Sciatic nerve (tissue), 2 donors: ENCODE results near the gene KCNMA1. TPM values are rescaled to one million over a fixed set of nuclear protein-coding genes. Genes with fewer than 3 reads are reported as not detected.

Experiments used
- ATAC-seq: fragments of 200-7000 bp; cut with Tn5 transposase; one replicate; pipeline ENCODE4 v1.9.1; 2020; ENCODE audit warnings: mild to moderate bottlenecking, moderate library complexity
- DNase-seq: peaks from one replicate; pipeline ENCODE4 v3.0.0-alpha.2; 2020; ENCODE audit warnings: low spot score
- intact Hi-C: fragments of 100-400 bp; cut with DNase I; formaldehyde crosslinking; loops from one replicate; pipeline ENCODE4 v1.14.2; 2022
- total RNA-seq: library from RNA; stranded (reverse); fragmentation: NEBNext Ultra II Directional; extraction: Animal tissue kit (Norgen Biotek cat#: 25700); gene quantifications from one replicate; pipeline ENCODE4 v1.2.1, GENCODE V29; 2021
- donor health status: DM: no; HTN: no; CAD: no.
- donor health status: DM: no; HTN: no; CAD: no.

Gene KCNMA1
- total RNA-seq, 1 donor from 2014 or later = 10.7 TPM

DNA sequence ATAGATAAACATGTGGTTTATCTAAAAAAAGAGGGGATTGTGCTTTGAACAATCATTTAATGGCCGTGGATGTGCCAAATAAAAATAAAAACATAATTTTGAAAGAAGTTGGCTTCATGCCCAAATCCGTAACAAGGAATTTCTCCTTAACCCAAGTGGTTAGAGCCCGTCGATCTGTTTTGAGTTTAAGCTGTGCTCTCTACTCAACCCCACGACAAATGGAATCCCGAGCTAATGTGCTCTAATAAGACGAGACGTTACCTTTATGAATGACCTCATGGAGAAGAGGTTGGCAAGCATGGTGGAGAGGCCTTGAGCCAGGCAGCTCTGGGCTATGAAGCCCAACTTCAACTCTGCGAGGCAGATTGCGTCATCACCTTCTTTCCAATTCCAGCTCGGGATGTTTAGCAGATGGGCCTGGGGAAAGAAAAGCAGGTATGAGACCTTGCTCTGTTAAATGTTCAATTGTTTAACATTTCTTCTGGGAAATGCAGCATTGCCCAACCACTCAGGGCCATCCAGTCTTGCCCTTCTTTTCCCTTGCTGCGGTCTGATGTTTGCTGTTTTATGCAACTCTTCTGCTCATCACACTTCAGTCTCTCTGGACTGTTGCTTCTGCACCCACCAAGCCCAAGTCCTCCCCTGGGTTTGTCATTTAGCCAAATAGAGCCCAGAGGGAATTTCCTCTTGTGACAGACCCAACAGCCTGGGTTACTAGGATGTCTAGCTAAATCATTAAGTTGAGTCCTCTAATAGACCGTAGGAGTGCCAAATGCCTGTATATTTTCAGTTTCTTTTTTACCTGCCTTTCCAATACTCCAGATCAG is 564.6 kb downstream of the KCNMA1 start:
- ATAC-seq (peak; percentile 69), DNase-seq (peak; percentile 72)
- intact Hi-C loops = no loop called here

DNA sequence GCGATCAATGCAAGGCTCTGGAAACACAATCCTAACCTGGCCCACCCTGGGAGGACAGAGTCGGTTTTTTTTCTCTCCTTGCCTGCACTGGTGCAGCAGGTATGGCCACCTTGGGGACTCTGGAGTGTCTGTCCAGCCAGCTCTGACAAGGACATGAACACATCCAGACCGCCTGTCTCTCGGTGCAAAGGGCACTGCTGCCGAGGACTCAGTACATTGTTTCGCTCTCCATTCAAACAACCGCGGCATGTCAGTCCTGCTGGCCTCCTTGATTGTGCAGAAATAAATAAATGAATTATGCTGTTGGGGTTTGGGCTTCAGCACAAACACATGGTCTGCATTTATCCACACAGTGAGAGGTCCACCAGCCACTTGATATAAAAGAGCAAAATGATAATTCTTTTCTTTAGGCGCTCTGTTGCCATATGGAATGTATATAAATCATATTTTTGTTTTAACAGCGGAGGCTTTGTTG is 565.2 kb downstream of the KCNMA1 start:
- DNase-seq = no peak
- no peak for ATAC-seq
- intact Hi-C loops = no loop called here

- intact Hi-C loops = no loop called here
- ATAC-seq = no peak
- no peak for DNase-seq
These were observed 565.7 kb downstream of the KCNMA1 start for GRCh38 chr10:77071956-77072355.

- intact Hi-C loops = no loop called here
These were observed 566.6 kb downstream of the KCNMA1 start for GRCh38 chr10:77071001-77071511.

GRCh38 chr10:77070346-77070745 is 567.3 kb downstream of the KCNMA1 start:
- intact Hi-C loops = no loop called here
- ATAC-seq (peak; percentile 62), DNase-seq (no peak)

More at GRCh38 chr10:77071001-77071511, 566.6 kb downstream of the KCNMA1 start:
- DNase-seq (peak; percentile 84), ATAC-seq (peak; percentile 87)

DNA sequence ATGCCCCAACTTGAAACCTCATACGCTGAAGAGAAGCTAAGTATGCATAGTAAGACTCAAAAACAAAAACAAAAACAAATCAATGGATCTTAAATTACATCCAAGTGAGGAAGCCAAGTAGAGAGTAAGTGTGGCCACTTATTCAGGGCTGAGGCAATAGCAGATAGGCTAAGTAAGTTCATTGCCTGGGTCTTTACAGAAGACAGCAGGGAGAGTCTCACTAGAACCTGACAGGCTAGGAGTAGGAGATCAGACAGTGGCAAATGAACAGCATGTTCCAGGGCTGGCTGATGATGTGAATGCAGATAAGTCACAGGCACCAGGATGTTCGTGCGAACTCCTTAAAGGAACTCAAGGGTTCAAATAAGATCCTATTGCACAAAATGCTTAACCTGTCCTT is 568.6 kb downstream of the KCNMA1 start:
- ATAC-seq (no peak), DNase-seq (no peak)
- intact Hi-C loops = no loop called here

- DNase-seq (no peak), ATAC-seq (no peak)
- intact Hi-C loops = no loop called here
These were observed 569.3 kb downstream of the KCNMA1 start for GRCh38 chr10:77068272-77068671.

DNA sequence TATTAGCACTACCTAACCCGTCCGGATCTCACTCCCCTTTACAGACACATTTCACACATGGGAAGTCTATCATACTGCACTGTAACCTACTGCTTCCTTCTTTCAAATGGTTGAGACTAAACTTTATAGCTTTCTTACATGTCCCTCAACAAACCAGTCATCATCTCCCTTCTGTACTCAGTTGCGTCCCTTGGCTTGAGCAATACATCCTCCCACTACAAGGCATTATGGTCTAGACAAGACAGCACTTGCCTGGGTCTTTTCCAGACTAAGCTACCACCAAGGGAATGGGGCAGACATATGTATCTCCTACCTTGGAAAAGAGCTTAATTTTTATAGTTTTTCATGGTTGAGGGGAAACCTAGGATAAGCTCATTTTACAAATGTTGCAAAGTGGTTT is 575.2 kb downstream of the KCNMA1 start:
- intact Hi-C loops = no loop called here
- ATAC-seq (no peak), DNase-seq (no peak)

GRCh38 chr10:77060913-77061312 is 576.7 kb downstream of the KCNMA1 start:
- intact Hi-C loops = no loop called here
- DNase-seq (no peak), ATAC-seq (no peak)

DNA sequence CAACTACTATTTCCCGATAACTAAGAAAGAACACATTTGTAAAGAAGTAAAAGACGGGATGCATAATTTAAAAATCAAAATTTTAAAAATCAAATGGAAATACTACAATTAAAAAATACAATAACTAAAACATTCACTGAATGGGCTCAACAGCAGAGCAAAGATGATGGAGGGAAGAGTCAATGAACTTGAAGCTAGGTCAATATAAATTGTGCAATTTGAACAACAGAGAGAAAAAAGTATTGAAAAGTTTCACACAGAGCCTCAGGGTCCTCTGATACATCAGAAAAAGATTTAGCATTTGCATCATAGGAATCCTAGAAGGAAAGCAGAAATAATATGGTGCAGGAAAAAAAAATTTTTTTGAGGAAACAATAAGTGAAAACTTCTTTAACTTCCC is 581.0 kb downstream of the KCNMA1 start:
- intact Hi-C loops = no loop called here
- DNase-seq (no peak), ATAC-seq (no peak)

- ATAC-seq = no peak
- intact Hi-C loops = no loop called here
These were observed 585.0 kb downstream of the KCNMA1 start for GRCh38 chr10:77052593-77052992.

GRCh38 chr10:77051837-77052236 is 585.8 kb downstream of the KCNMA1 start:
- no peak for ATAC-seq
- intact Hi-C loops = no loop called here

More at GRCh38 chr10:77052593-77052992, 585.0 kb downstream of the KCNMA1 start:
- DNase-seq = no peak

GRCh38 chr10:77049896-77050295 is 587.7 kb downstream of the KCNMA1 start:
- DNase-seq (no peak), ATAC-seq (no peak)
- intact Hi-C loops = no loop called here

More at GRCh38 chr10:77051837-77052236, 585.8 kb downstream of the KCNMA1 start:
- DNase-seq = no peak

GRCh38 chr10:77049146-77049545 is 588.5 kb downstream of the KCNMA1 start:
- DNase-seq (no peak), ATAC-seq (peak; percentile 36)
- intact Hi-C loops = no loop called here

DNA sequence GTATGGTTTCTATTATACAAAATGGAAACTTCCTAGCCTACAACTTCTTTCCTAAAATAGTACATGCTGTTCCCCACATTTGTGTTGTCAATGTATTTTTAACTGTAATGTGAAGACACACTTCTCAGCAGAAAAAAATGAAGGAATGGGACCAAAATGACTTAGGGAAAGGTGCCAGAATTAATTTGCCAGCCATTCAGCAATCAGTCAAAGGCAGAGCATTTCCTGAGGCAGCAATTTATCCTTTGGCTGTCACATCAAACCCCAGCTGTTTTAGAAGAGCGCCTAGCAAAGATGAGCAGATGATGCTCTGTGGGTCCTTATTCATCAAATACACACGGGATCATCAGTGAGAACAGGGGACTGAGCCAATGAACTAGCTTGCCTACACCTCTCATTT is 592.5 kb downstream of the KCNMA1 start:
- ATAC-seq (no peak), DNase-seq (no peak)
- intact Hi-C loops = no loop called here

GRCh38 chr10:77043420-77043763 is 594.2 kb downstream of the KCNMA1 start:
- DNase-seq (no peak), ATAC-seq (no peak)
- intact Hi-C loops = no loop called here

DNA sequence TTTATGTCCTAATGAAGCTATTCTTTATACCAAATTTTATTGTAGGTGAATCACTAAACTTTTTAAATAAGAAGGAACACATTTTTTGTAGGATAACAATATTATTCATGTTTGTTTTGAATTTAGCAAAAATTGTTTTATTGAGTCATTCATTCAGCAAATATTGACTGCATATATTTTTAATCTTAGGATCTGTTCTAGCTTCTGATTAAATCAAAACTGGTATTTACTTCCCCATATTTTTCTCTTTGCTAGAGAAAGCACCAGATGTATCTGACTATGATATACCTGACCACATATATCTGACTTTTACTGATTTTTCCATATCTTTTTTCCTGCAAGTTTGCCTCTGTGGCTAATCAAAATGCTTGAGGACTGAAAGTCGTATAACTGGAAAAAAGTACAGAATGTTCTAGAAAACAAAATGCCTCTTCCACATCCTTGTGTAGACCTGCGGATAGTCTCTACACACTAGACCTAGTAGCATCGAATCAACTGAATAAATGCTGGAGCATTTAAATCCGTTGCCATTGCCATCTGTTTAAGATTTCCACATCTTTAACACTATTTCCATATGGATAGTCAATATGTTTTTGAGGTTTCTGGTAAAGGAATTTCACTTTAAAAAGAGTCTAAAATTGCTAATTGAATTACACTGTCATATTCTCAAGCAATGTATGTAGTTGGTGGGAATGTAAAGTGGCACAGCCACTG is 594.7 kb downstream of the KCNMA1 start:
- intact Hi-C loops = no loop called here
- ATAC-seq = no peak
- DNase-seq = no peak

DNA sequence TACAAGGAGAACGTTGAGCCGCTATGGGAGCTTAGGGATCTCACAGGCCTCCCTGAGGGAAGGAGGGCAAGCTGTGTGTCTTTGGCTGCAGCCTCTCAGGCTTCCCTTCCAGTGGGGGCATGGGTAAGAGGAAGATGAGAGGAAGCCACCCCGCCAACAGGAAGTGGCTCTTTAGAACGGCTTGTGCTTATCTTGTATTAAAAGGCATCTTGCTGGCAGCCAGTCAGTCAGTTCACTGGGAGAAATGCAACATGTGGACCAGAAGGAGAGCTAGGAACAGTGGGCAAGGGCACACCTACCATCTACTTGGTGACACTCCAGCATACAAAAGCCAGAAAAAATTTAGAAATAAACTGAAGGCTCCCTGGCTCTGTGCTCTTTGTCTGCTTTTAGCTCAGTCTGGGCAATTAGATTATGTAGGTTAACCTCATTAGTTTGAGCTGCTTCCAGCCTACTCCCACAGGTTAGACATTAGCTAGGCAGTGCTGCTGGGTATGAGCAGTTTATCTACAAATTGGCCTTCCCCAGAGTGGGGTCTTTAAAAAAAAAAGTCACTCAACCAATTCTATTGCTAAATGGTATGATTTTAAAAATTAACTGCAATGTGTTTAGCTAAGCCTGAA is 595.9 kb downstream of the KCNMA1 start:
- intact Hi-C loops = no loop called here
- no peak for DNase-seq
- ATAC-seq = no peak

GRCh38 chr10:77038407-77038806 is 599.2 kb downstream of the KCNMA1 start:
- intact Hi-C loops = no loop called here
- ATAC-seq (no peak), DNase-seq (no peak)
